A549 (cell line): ENCODE results near the gene CSNK1D. TPM values are rescaled to one million over a fixed set of nuclear protein-coding genes. Genes with fewer than 3 reads are reported as not detected.

Source experiments
- ATAC-seq, 2 experiments: fragments of 200-7000 bp in 1 of 2; fragments of >200 bp in 1 of 2; cut with Nextera tagmentation in 1 of 2; cut with Tn5 transposase in 1 of 2; 3 replicates each; pipeline versions ENCODE4 v1.8.0 to v1.9.1; 2018 to 2020; ENCODE audit warnings: mild to moderate bottlenecking in 1 of 2, moderate library complexity in 1 of 2
- CTCF ChIA-PET: fragments of 300-600 bp; sonication (Branson Sonifier 250); formaldehyde crosslinking; extraction: SDS; loops from one replicate; lab custom pipeline; 2021; ENCODE audit warnings: antibody characterized with exemption, inconsistent platforms; lab: Yijun Ruan, JAX
- POLR2A ChIA-PET: fragments of 350-600 bp; formaldehyde crosslinking; extraction: SDS; loops from one replicate; lab custom pipeline; 2021; ENCODE audit warnings: antibody characterized with exemption, inconsistent platforms; lab: Yijun Ruan, JAX
- DNase-seq, 2 experiments: peaks; one replicate each; pipeline versions ENCODE4 v3.0.0 to v3.0.0-alpha.2; 2011 to 2016; ENCODE audit warnings: low read depth in 1 of 2, low spot score in 1 of 2
- FAIRE-seq: peaks from 2 replicates; lab custom pipeline; 2011; peaks lifted over from hg19 to GRCh38; lab: Jason Lieb, UNC
- H3K27ac ChIP-seq, 2 experiments: fragments of >200 bp; sonication (Bioruptor Twin); formaldehyde crosslinking; 3 replicates each; pipeline ENCODE4 v1.5.1; 2016 to 2017
- H3K4me1 ChIP-seq: fragments of >200 bp; sonication (Bioruptor Twin); formaldehyde crosslinking; 3 replicates; pipeline ENCODE4 v1.6.1; 2016
- H3K4me2 ChIP-seq: fragments of >200 bp; sonication (Bioruptor Twin); formaldehyde crosslinking; 3 replicates; pipeline ENCODE4 v1.6.1; 2016
- H3K4me3 ChIP-seq: fragments of >200 bp; sonication (Bioruptor Twin); formaldehyde crosslinking; 3 replicates; pipeline ENCODE4 v1.5.1; 2016
- H3K9me3 ChIP-seq: fragments of >200 bp; sonication (Bioruptor Twin); formaldehyde crosslinking; 3 replicates; pipeline ENCODE4 v1.6.1; 2016
- BHLHE40 ChIP-seq: IDR thresholded peaks from 2 replicates; pipeline ENCODE4 v1.6.1; 2012; ENCODE audit warnings: low read depth, low read length, inconsistent platforms
- CBX8 ChIP-seq: fragments of 200-600 bp; sonication (generic); IDR thresholded peaks from 2 replicates; pipeline ENCODE4 v1.6.1; 2016
- CEBPB ChIP-seq, 2 experiments: fragments of >200 bp in 1 of 2; sonication (Bioruptor Twin) in 1 of 2; formaldehyde crosslinking in 1 of 2; IDR thresholded peaks; 2 replicates each; pipeline ENCODE4 v1.6.1; 2012 to 2016
- CHD2 ChIP-seq: fragments of 150-350 bp; IDR thresholded peaks from 2 replicates; pipeline ENCODE4 v1.6.1; 2014; ENCODE audit warnings: low read length; ENCODE audit not compliant: partially characterized antibody
- EHF ChIP-seq: fragments of 250-450 bp; sonication (Bioruptor Pico); IDR thresholded peaks from 2 replicates; pipeline ENCODE4 v1.5.0; 2020; ENCODE audit warnings: mild to moderate bottlenecking
- ELK1 ChIP-seq: fragments of 150-350 bp; IDR thresholded peaks from 2 replicates; pipeline ENCODE4 v1.6.1; 2014; ENCODE audit warnings: low read depth, mild to moderate bottlenecking, low read length
- ESRRA ChIP-seq: fragments of 150-350 bp; IDR thresholded peaks from 2 replicates; pipeline ENCODE4 v1.6.1; 2014; ENCODE audit warnings: mild to moderate bottlenecking, low read length, borderline replicate concordance
- FOSL2 ChIP-seq, 2 experiments: fragments of 450-650 bp in 1 of 2; fragments of >200 bp in 1 of 2; sonication (Bioruptor Twin) in 1 of 2; formaldehyde crosslinking; IDR thresholded peaks; 2 replicates each; pipeline versions ENCODE4 v1.5.0 to v1.6.1; 2016 to 2020; ENCODE audit warnings: mild to moderate bottlenecking in 1 of 2, moderate library complexity in 1 of 2
- JUNB ChIP-seq: fragments of >200 bp; sonication (Bioruptor Twin); formaldehyde crosslinking; IDR thresholded peaks from 2 replicates; pipeline ENCODE4 v1.6.1; 2016
- KDM1A ChIP-seq: fragments of 200-600 bp; sonication (generic); IDR thresholded peaks from 2 replicates; pipeline ENCODE4 v1.6.1; 2016; ENCODE audit warnings: low read depth, mild to moderate bottlenecking
- MAFK ChIP-seq: fragments of 450-650 bp; IDR thresholded peaks from 2 replicates; pipeline ENCODE4 v1.6.1; 2014; ENCODE audit not compliant: partially characterized antibody
- MYC ChIP-seq: IDR thresholded peaks from 2 replicates; pipeline ENCODE4 v1.6.1; 2012; ENCODE audit warnings: mild to moderate bottlenecking, inconsistent platforms, low read length, improper control_type of control experiment, borderline replicate concordance
- NR3C1 ChIP-seq: fragments of >200 bp; sonication (Bioruptor Twin); formaldehyde crosslinking; IDR thresholded peaks from 3 replicates; pipeline ENCODE4 v1.6.1; 2017
- POLR2A ChIP-seq: IDR thresholded peaks from 2 replicates; pipeline ENCODE4 v1.6.1; 2012; ENCODE audit warnings: mild to moderate bottlenecking, low read length
- REST ChIP-seq: fragments of 200-600 bp; sonication (generic); IDR thresholded peaks from 2 replicates; pipeline ENCODE4 v1.6.1; 2016; ENCODE audit warnings: antibody characterized with exemption, mild to moderate bottlenecking, moderate library complexity
- RFX5 ChIP-seq: fragments of 450-650 bp; IDR thresholded peaks from 2 replicates; pipeline ENCODE4 v1.7.1; 2014; ENCODE audit warnings: antibody characterized with exemption, mild to moderate bottlenecking, moderate library complexity
- RNF2 ChIP-seq: fragments of 200-600 bp; sonication (generic); IDR thresholded peaks from 2 replicates; pipeline ENCODE4 v1.6.1; 2016; ENCODE audit warnings: low read depth, mild to moderate bottlenecking, antibody characterized with exemption, moderate library complexity, borderline replicate concordance
- SMC3 ChIP-seq: fragments of >200 bp; sonication (Bioruptor Twin); formaldehyde crosslinking; IDR thresholded peaks from 3 replicates; pipeline ENCODE4 v1.6.1; 2018; ENCODE audit warnings: inconsistent platforms
- SREBF2 ChIP-seq: fragments of 450-650 bp; IDR thresholded peaks from 2 replicates; pipeline ENCODE4 v1.6.1; 2014; ENCODE audit warnings: mild to moderate bottlenecking, moderate library complexity
- ZC3H11A ChIP-seq: fragments of 450-650 bp; IDR thresholded peaks from 2 replicates; pipeline ENCODE4 v1.6.1; 2014; ENCODE audit warnings: antibody characterized with exemption, mild to moderate bottlenecking
- WGBS: methylation state at CpG from one replicate; pipeline ENCODE4 v1.1.6; 2017; ENCODE audit errors: missing lambda C conversion rate; 5-methylcytosine and 5-hydroxymethylcytosine counted together
- polyA plus RNA-seq, 4 experiments: library from polyadenylated mRNA; depleted of rRNA in 3 of 4; stranded (reverse); fragments of >200 nt; fragmentation: RNase III in 1 of 4; extraction: RNeasy Plus Mini Kit Qiagen cat#74134 plus additional on column Dnase treatment in 1 of 4; gene quantifications; 2 replicates in 3 of 4; 3 replicates in 1 of 4; pipeline ENCODE4 v1.2.3, GENCODE V29; 2011 to 2017
- TF ChIP-seq, protein P1 (sequence below): fragments of 450-650 bp; IDR thresholded peaks from 2 replicates; pipeline ENCODE4 v1.6.1; 2014; ENCODE audit warnings: antibody characterized with exemption

CSNK1D gene
- polyA plus RNA-seq, 2 of the 4 experiments (the other 2 are of a cell fraction) = 130 to 163 TPM

- TF ChIP-seq JUNB = peak; percentile 83
- peak; percentile 75 for TF ChIP-seq ESRRA
- no peak for TF ChIP-seq SMC3
- TF ChIP-seq, all 56 proteins: peak for 17
Measured at GRCh38 chr17:82267575-82268379, 5.7 kb downstream of the CSNK1D start (continued).

GRCh38 chr17:82266142-82266541, 7.4 kb downstream of the CSNK1D start:
- peak overlapping the region; percentile 89 to 91 for H3K27ac ChIP-seq
- no peak for ATAC-seq
- 94% methylated on average over 10 of the region's 10 CpGs for WGBS
- H3K4me2 ChIP-seq = peak overlapping the region; percentile 88
- H3K4me3 ChIP-seq = no peak overlapping the region; the same call in 2 of the 3 replicates
- DNase-seq = no peak
- H3K4me1 ChIP-seq = peaks cover 56% of the 10 kb centered on the region
- no peaks in the 10 kb centered on the region for H3K9me3 ChIP-seq
- no peak for FAIRE-seq
- CTCF ChIA-PET = interaction anchor here (1.0 to 8.6 kb wide), 6 partner anchors 16 to 56 kb away, joined by 3 to 59 read pairs (median 15); no protein-coding TSS in a partner anchor
- POLR2A ChIA-PET = interaction anchor here (0.6 to 0.8 kb wide), 2 partner anchors 12 to 34 kb away, joined by 3 read pairs; no protein-coding TSS in a partner anchor
- no peak for TF ChIP-seq EHF (CRISPR knock-in tag)
- no peak for TF ChIP-seq RFX5
- TF ChIP-seq CEBPB (IDR thresholded peaks at IDR 0.05) = no peak
- TF ChIP-seq NR3C1 = no peak
- no peak for TF ChIP-seq MYC
- no peak for TF ChIP-seq CBX8
- TF ChIP-seq FOSL2 (IDR thresholded peaks at IDR 0.05) = no peak
- TF ChIP-seq FOSL2 (CRISPR knock-in tag; IDR thresholded peaks at IDR 0.05) = no peak
- no peak for TF ChIP-seq RNF2
- TF ChIP-seq, protein P1, sequence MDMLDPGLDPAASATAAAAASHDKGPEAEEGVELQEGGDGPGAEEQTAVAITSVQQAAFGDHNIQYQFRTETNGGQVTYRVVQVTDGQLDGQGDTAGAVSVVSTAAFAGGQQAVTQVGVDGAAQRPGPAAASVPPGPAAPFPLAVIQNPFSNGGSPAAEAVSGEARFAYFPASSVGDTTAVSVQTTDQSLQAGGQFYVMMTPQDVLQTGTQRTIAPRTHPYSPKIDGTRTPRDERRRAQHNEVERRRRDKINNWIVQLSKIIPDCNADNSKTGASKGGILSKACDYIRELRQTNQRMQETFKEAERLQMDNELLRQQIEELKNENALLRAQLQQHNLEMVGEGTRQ = no peak
- no peak for TF ChIP-seq SREBF2
- TF ChIP-seq BHLHE40 = no peak
- no peak for TF ChIP-seq POLR2A
- no peak for TF ChIP-seq ELK1
- no peak for TF ChIP-seq CHD2
- no peak for TF ChIP-seq REST
- no peak for TF ChIP-seq MAFK
- TF ChIP-seq ZC3H11A = no peak
- no peak for TF ChIP-seq KDM1A
